ENCODE measurements around the gene NBEAL2.
A peak's percentile ranks its signal among the peaks of the same experiment; 100 is the strongest.
"Not testable (repeated sequence)": the region's sequence is repeated elsewhere in the genome, so short reads cannot be mapped to it uniquely, and the experiment has no call there.

NBEAL2 gene

GRCh38 chr3:46962990-46963389, 16.5 kb upstream of the NBEAL2 start:
- DNase-seq: no peak

GRCh38 chr3:46964038-46964590, 15.4 kb upstream of the NBEAL2 start:
- not testable (repeated sequence) for DNase-seq

GRCh38 chr3:46965151-46965550, 14.3 kb upstream of the NBEAL2 start:
- DNase-seq: no peak

- DNase-seq: no peak
These were observed 12.7 kb upstream of the NBEAL2 start for GRCh38 chr3:46966811-46967210.

- no peak for DNase-seq
These were observed 10.6 kb upstream of the NBEAL2 start for GRCh38 chr3:46968783-46969428.

GRCh38 chr3:46970391-46971091, 8.9 kb upstream of the NBEAL2 start:
- peak; percentile 12 for DNase-seq

- no peak for DNase-seq
These were observed 8.3 kb upstream of the NBEAL2 start for GRCh38 chr3:46971151-46971550.

GRCh38 chr3:46971742-46972141, 7.7 kb upstream of the NBEAL2 start:
- DNase-seq: no peak

- no peak for DNase-seq
These were observed 7.1 kb upstream of the NBEAL2 start for GRCh38 chr3:46972396-46972795.

- DNase-seq: no peak
These were observed 4.9 kb upstream of the NBEAL2 start for GRCh38 chr3:46974421-46975171.

GRCh38 chr3:46976326-46977190, 2.9 kb upstream of the NBEAL2 start, which contains the start of gene CCDC12:
TSS of gene CCDC12 (minus strand) at chr3:46976745. CDS start at chr3:46976732, 13 bp downstream.
- DNase-seq: peak; percentile 92

- DNase-seq: no peak
These were observed 1.7 kb upstream of the NBEAL2 start for GRCh38 chr3:46977811-46978195.

- DNase-seq: no peak
These were observed 1.1 kb upstream of the NBEAL2 start for GRCh38 chr3:46978381-46978780.

GRCh38 chr3:46979958-46980497, 562 bp downstream of the NBEAL2 start:
- peak; percentile 57 for DNase-seq

- peak; percentile 35 for DNase-seq
These were observed 2.5 kb downstream of the NBEAL2 start for GRCh38 chr3:46981932-46982471.

- DNase-seq: no peak
These were observed 3.1 kb downstream of the NBEAL2 start for GRCh38 chr3:46982546-46982945.

- DNase-seq: no peak
These were observed 5.4 kb downstream of the NBEAL2 start for GRCh38 chr3:46984591-46985459.

- DNase-seq: no peak
These were observed 6.1 kb downstream of the NBEAL2 start for GRCh38 chr3:46985588-46985987.

- no peak for DNase-seq
These were observed 6.7 kb downstream of the NBEAL2 start for GRCh38 chr3:46986055-46986730.

- DNase-seq: no peak
These were observed 7.4 kb downstream of the NBEAL2 start for GRCh38 chr3:46986782-46987310.
